Activated naive CD4-positive, alpha-beta T cell treated with anti-CD3 and anti-CD28 coated beads for 36 hours (primary cell): Measurements from ENCODE around the gene GPATCH2. TPM values are rescaled to one million over a fixed set of nuclear protein-coding genes. Genes with fewer than 3 reads are reported as not detected.

ENCODE experiments used
- total RNA-seq, 2 experiments: library from RNA; stranded (reverse); gene quantifications; one replicate each; pipeline ENCODE4 v1.2.3, GENCODE V29; 2021

The GPATCH2 gene
- total RNA-seq, 2 experiments from 2014 or later: 4.8 to 6.2 TPM

Other genes with a start within 250 kb of the GPATCH2 start
- gene SPATA17, start 254 bp upstream of the GPATCH2 start, total RNA-seq: not detected